ENCODE measurements around the gene RNF126. TPM values are rescaled to one million over a fixed set of nuclear protein-coding genes. Genes with fewer than 3 reads are reported as not detected.

The RNF126 gene
- total RNA-seq, 1 experiment from 2014 or later, result 93.3 TPM

GRCh38 chr19:658059-658839 is 4.8 kb downstream of the RNF126 start:
- no peak overlapping the region for H3K4me3 ChIP-seq (ENCODE audit: low read depth, low read length, poor library complexity, severe bottlenecking)
- ChIA-PET POLR2A (ENCODE audit: low non-redundant PET) (no interaction called here), CTCF (no interaction called here)
- H3K9me3 ChIP-seq (ENCODE audit: low read depth, low read length, poor library complexity, severe bottlenecking), result no peaks in the 10 kb centered on the region
- H3K27me3 ChIP-seq (replicated peaks; ENCODE audit: insufficient read depth, low read depth, low read length, poor library complexity), result no peaks in the 10 kb centered on the region
- BruUV-seq (replicated peaks), result no TSS peak
- no peak for DNase-seq (ENCODE audit: low spot score)
- intact Hi-C loops (cut with micrococcal nuclease; ENCODE audit: unreplicated experiment), result no loop called here
- peaks cover 8% of the 10 kb centered on the region for H3K4me1 ChIP-seq (ENCODE audit: insufficient read depth, low read length, poor library complexity, severe bottlenecking)
- TF ChIP-seq EZH2 (IDR thresholded peaks at IDR 0.05; ENCODE audit: borderline replicate concordance, low read depth, low read length, poor library complexity, severe bottlenecking), result no peak
- no peak for TF ChIP-seq CTCF (conservative IDR thresholded peaks at IDR 0.05; ENCODE audit: low read depth, low read length)
- H3K27ac ChIP-seq (ENCODE audit: low read depth, low read length, poor library complexity, severe bottlenecking), result no peak overlapping the region
- peaks cover 14% of the 10 kb centered on the region for H3K36me3 ChIP-seq (ENCODE audit: insufficient read depth, low read length, poor library complexity, severe bottlenecking)

GRCh38 chr19:657611-658010 is 5.4 kb downstream of the RNF126 start:
- no TSS peak for BruUV-seq (replicated peaks)
- intact Hi-C loops (cut with micrococcal nuclease; ENCODE audit: unreplicated experiment), result no loop called here
- Histone ChIP-seq H3K27me3 (replicated peaks; ENCODE audit: insufficient read depth, low read depth, low read length, poor library complexity) (no peaks in the 10 kb centered on the region), H3K4me3 (ENCODE audit: low read depth, low read length, poor library complexity, severe bottlenecking) (no peak overlapping the region), H3K9me3 (ENCODE audit: low read depth, low read length, poor library complexity, severe bottlenecking) (no peaks in the 10 kb centered on the region), H3K27ac (ENCODE audit: low read depth, low read length, poor library complexity, severe bottlenecking) (no peak overlapping the region), H3K4me1 (ENCODE audit: insufficient read depth, low read length, poor library complexity, severe bottlenecking) (peaks cover 7% of the 10 kb centered on the region), H3K36me3 (ENCODE audit: insufficient read depth, low read length, poor library complexity, severe bottlenecking) (peaks cover 20% of the 10 kb centered on the region)
- TF ChIP-seq CTCF (conservative IDR thresholded peaks at IDR 0.05; ENCODE audit: low read depth, low read length), result no peak
- no peak for TF ChIP-seq EZH2 (IDR thresholded peaks at IDR 0.05; ENCODE audit: borderline replicate concordance, low read depth, low read length, poor library complexity, severe bottlenecking)
- POLR2A ChIA-PET (ENCODE audit: low non-redundant PET), result no interaction called here
- CTCF ChIA-PET, result no interaction called here
- no peak for DNase-seq (ENCODE audit: low spot score)

- no peaks in the 10 kb centered on the region for H3K9me3 ChIP-seq (ENCODE audit: low read depth, low read length, poor library complexity, severe bottlenecking)
- intact Hi-C loops (cut with micrococcal nuclease; ENCODE audit: unreplicated experiment), result no loop called here
- peaks cover 7% of the 10 kb centered on the region for H3K4me1 ChIP-seq (ENCODE audit: insufficient read depth, low read length, poor library complexity, severe bottlenecking)
- ChIA-PET POLR2A (ENCODE audit: low non-redundant PET) (interaction anchor here (0.9 kb wide), 1 partner anchor 15 kb away, joined by 4 read pairs; no protein-coding TSS in a partner anchor), CTCF (no interaction called here)
- no TSS peak for BruUV-seq (replicated peaks)
- TF ChIP-seq CTCF (conservative IDR thresholded peaks at IDR 0.05; ENCODE audit: low read depth, low read length) (no peak), EZH2 (IDR thresholded peaks at IDR 0.05; ENCODE audit: borderline replicate concordance, low read depth, low read length, poor library complexity, severe bottlenecking) (no peak)
- H3K27ac ChIP-seq (ENCODE audit: low read depth, low read length, poor library complexity, severe bottlenecking), result no peak overlapping the region
- no peak overlapping the region for H3K4me3 ChIP-seq (ENCODE audit: low read depth, low read length, poor library complexity, severe bottlenecking)
- no peak for DNase-seq (ENCODE audit: low spot score)
- peaks cover 27% of the 10 kb centered on the region for H3K36me3 ChIP-seq (ENCODE audit: insufficient read depth, low read length, poor library complexity, severe bottlenecking)
- H3K27me3 ChIP-seq (replicated peaks; ENCODE audit: insufficient read depth, low read depth, low read length, poor library complexity), result no peaks in the 10 kb centered on the region
These were observed 6.1 kb downstream of the RNF126 start for GRCh38 chr19:656751-657559.

Measured in A673 (cell line).